ENCODE measurements around the gene HOXB9.

DNA sequence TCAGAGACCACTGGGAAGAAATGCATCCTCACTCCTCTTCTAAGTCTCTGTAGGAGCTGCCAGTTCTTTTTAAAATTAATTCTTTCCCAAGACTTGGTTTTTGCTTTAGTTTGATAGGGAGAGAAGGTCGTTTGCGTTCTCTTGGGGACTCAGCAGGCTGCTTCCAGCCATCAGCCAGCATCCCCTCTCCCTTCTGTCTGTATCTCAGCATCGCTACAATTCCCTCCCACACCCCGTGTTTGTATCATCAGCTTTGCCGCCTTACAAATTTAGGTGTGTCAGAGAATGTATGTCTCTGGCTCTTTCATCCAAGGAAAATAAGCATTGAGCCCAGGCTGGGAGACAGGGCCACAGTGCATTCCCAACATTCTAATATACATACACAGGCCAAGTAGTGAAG is 26.8 kb downstream of the HOXB9 start:
- TF ChIP-seq CTCF (IDR thresholded peaks at IDR 0.05; ENCODE audit: insufficient read depth, low read length) (no peak), POLR2AphosphoS5 (IDR thresholded peaks at IDR 0.05; ENCODE audit: low read depth) (no peak), GABPA (IDR thresholded peaks at IDR 0.05; ENCODE audit: low read depth) (no peak), SPI1 (IDR thresholded peaks at IDR 0.05; ENCODE audit: borderline replicate concordance, low read depth) (no peak)
- TF ChIP-seq, protein P1, sequence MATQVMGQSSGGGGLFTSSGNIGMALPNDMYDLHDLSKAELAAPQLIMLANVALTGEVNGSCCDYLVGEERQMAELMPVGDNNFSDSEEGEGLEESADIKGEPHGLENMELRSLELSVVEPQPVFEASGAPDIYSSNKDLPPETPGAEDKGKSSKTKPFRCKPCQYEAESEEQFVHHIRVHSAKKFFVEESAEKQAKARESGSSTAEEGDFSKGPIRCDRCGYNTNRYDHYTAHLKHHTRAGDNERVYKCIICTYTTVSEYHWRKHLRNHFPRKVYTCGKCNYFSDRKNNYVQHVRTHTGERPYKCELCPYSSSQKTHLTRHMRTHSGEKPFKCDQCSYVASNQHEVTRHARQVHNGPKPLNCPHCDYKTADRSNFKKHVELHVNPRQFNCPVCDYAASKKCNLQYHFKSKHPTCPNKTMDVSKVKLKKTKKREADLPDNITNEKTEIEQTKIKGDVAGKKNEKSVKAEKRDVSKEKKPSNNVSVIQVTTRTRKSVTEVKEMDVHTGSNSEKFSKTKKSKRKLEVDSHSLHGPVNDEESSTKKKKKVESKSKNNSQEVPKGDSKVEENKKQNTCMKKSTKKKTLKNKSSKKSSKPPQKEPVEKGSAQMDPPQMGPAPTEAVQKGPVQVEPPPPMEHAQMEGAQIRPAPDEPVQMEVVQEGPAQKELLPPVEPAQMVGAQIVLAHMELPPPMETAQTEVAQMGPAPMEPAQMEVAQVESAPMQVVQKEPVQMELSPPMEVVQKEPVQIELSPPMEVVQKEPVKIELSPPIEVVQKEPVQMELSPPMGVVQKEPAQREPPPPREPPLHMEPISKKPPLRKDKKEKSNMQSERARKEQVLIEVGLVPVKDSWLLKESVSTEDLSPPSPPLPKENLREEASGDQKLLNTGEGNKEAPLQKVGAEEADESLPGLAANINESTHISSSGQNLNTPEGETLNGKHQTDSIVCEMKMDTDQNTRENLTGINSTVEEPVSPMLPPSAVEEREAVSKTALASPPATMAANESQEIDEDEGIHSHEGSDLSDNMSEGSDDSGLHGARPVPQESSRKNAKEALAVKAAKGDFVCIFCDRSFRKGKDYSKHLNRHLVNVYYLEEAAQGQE (IDR thresholded peaks at IDR 0.05; ENCODE audit: insufficient replicate concordance, low read depth), result no peak
